ENCODE data around the gene SLC12A4.
"Not testable (repeated sequence)": the region's sequence is repeated elsewhere in the genome, so short reads cannot be mapped to it uniquely, and the experiment has no call there.

The SLC12A4 gene

GRCh38 chr16:67968400-67969253 is at the start of gene SLC12A4:
Gene SLC12A4 (minus strand): TSS chr16:67968637. CDS start chr16:67968553, 84 bp downstream.
- DNase-seq (ENCODE audit: low spot score), result peak; percentile 62

DNA sequence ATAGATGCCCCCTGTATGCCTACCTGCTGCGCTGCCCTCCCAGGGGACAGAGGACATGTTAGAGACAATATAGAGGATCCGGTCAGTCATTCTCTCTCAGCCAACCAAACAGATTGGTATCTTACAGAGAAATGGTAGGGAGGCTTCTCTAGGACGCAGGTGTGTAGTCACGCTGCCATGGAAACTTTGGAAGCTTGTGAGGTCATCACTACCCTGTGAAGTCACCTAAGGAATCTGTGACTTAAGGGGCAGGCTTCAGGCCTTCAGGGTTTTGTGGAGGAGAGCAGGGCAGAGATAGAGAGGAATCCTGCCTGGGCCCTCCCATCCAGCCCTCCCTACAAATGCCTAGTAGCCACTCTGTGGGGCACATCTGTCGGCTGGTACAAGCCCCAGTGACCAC is 47.2 kb upstream of the SLC12A4 start, which contains the start of gene DPEP2NB:
TSS of gene DPEP2NB (minus strand) at position 231 of the 400 bp plus-strand sequence. CDS start at position 90, 141 bp downstream.
- no peak for DNase-seq (ENCODE audit: low spot score)

GRCh38 chr16:68013440-68013839 is 45.0 kb upstream of the SLC12A4 start:
- DNase-seq (ENCODE audit: low spot score), result no peak

DNA sequence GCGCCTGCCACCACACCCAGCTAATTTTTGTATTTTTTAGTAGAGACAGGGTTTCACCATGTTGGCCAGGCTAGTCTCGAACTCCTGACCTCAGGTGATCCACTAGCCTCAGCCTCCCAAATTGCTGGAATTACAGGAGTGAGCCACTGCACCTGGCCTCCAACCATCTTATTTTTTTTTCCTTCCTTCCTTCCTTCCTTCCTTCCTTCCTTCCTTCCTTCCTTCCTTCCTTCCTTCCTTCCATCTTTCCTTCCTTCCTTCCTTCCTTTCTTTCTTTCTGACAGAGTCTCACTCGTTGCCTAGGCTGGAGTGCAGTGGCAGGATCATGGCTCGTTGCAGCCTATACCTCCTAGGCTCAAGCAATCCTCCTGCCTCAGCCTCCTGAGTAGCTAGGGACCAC is 41.4 kb upstream of the SLC12A4 start:
- DNase-seq (ENCODE audit: low spot score), result not testable (repeated sequence)

GRCh38 chr16:68009157-68009735 is 40.8 kb upstream of the SLC12A4 start:
- DNase-seq (ENCODE audit: low spot score), result no peak

DNA sequence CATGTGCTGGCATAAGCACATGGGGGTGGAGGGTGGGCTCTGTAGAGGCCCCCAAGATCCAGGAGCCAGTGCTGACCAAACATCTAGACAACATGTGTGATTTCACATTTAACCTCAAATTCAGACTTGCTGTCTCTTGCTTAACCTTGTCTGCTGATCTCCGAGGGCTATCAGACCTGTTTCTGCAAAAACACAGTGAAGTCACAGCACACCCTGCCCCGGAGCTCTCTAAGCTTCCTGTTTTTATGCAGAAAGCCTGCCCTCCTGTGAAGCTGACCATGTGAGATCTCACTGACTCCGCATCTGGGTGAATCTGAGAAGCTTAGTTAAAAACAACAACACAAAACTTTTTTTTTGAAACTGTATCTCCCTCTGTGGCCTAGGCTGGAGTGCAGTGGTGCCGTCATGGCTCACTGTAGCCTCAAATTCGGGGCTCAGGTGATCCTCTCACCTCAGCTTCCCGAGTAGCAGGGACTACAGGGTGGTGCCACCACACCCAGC is 37.4 kb upstream of the SLC12A4 start:
- no peak for DNase-seq (ENCODE audit: low spot score)

DNA sequence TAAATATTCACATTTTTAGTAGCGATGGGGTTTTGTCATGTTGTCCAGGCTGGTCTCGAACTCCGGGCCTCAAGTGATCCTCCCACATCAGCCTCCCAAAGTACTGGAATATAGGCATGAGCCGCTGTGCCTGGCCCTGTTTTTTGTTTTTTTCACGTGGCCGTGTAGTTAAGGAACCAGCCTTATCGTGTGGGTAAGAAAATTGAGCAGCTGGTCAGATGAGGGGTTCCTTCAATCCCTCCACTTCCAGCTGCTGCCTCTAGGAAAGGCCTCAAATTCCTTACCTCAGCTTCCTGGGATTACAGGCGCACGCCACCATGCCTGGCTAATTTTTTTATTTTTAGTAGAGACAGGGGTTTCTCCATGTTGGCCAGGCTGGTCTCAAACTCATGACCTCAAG is 36.8 kb upstream of the SLC12A4 start:
- no peak for DNase-seq (ENCODE audit: low spot score)

- DNase-seq (ENCODE audit: low spot score), result no peak
Observed at GRCh38 chr16:68003031-68003430, 34.6 kb upstream of the SLC12A4 start.

DNA sequence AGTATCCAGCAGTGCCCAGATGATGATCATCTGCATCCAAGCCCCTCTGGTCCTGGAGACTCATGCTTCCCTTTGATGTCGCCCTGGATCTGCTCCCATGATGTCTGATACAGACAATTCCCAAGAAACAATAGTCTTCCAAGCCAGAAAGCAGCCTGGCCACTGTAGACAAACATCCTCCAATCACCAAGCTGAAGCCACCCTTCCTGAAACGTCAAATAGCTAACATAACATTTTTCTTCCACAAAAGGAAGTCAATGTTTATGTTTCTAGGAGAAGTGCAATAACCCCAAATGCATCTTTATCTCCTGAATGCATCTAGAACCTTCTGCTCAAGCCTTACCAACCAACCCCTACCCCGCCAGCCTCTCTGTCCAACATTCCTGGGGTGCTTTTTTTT is 32.0 kb upstream of the SLC12A4 start:
- DNase-seq (ENCODE audit: low spot score), result no peak

DNA sequence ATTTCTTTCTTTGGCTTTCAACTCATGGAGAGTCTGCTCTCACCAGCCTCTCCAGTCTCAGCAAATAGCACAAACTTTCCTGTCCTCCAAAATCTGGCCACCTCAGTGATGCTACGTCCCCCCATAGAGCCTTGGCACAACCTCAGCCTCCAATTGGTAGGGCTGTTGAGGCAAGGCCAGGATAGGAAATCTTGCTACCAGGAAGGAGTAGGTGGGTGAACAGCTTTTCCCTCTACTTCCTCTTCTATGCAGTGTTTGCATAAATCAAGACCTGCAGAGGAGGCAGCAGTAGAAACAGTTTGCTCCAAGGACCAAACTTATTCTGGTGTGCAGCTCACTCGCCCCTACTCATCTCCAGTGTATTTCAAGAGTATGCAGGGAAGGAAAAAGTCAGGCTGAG is 31.5 kb upstream of the SLC12A4 start:
- no peak for DNase-seq (ENCODE audit: low spot score)

- not testable (repeated sequence) for DNase-seq (ENCODE audit: low spot score)
Observed at GRCh38 chr16:67998779-67999688, 30.6 kb upstream of the SLC12A4 start, which contains the start of gene DPEP2. Gene DPEP2 (minus strand): TSS chr16:67999484. CDS start chr16:67993212, 6,272 bp downstream.

- not testable (repeated sequence) for DNase-seq (ENCODE audit: low spot score)
Observed at GRCh38 chr16:67998231-67998778, 29.9 kb upstream of the SLC12A4 start.

DNA sequence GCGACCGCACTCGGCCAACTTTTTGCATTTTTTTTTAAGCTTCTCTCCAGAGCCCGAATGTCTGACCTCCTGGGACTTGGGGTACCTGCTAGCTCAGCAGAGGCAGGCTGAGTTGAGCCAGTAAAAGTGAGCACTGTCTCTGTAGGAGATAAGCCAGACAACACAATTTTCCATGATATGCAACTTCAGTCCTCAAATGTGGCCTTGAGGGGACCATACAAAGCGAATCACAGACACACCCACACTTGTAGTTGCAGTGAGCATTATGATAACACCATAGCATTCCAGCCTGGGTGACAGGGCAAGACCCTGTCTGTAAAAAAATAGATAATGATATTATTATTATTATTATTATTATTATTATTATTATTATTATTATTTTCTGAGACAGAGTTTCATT is 28.2 kb upstream of the SLC12A4 start:
- DNase-seq (ENCODE audit: low spot score), result no peak

DNA sequence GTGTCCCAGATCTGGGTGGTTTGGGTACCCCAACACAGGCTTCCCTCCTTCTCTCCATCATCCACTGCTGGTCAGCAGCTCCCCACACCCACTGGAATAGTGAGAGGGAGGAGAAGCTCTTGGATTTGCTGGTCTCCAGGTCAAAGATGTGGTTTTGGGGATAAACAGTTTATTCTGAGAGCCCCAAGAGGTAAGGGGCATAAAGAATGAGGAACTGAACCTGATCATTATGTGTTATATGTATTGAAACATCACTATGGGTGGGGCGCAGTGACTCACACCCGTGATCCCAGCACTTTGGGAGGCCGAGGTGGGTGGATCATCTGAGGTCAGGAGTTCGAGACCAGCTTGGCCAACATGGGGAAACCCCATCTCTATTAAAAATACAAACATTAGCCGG is 27.0 kb upstream of the SLC12A4 start:
- no peak for DNase-seq (ENCODE audit: low spot score)

DNA sequence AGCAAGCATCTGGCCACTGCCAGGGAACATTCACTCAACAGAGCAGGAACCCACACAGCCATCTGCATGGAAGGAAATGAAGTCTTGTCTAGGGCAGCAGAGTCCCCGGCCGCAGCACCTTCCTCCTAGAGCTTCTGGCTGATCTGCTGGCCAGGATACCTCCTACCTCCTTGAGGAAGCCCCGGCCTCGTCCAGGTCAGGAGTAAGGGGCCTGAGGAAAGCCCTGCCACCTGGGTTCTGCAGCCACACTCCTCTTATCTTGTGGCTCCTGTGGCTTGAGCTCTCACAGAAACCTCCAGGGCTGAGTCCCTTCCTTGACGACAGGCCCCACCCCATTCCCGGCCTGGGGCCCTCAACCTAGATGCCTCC is 25.6 kb upstream of the SLC12A4 start:
- not testable (repeated sequence) for DNase-seq (ENCODE audit: low spot score)

DNA sequence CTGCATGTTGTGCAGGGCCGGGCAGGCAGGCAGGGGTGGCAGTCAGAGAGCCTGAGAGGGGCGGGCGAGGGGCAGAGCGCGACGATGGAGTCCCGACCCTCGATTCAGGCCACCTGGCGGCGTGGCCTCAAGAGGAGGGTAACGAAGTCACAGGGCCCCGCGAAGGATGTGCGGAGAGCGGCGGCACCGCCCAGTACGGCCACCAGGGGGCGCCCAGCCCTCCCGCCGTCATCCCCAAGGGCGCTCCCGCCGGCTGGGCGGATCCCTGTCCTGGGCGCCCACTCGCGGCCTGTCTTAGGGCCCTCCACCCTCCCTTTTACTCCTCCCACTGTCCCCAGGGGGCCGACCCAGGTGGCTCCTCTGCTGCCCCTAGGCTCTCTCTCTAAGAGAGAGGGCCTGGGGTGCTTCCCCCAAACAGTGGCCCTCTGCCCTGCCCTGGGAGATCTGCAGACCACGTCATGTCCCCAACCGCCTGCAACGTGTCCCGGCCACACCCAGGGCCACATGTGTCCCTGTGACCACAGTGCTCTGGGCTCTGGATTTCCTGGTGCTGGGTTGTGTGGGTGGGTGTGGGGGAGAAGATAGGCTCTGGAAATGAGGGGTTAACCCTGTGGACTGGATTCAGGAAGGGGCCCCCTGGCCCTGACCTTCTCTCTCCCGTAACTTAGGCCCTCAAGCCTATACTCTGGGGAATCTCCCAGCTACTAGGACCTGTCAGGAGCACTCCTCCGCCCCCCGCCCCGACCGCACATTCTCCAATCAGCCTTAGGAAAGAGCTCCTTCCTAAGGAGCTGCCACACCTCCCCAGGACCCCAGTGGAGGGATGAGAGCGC is 25.0 kb upstream of the SLC12A4 start:
- peak; percentile 83 for DNase-seq (ENCODE audit: low spot score)

GRCh38 chr16:67992661-67993206 is 24.3 kb upstream of the SLC12A4 start:
- DNase-seq (ENCODE audit: low spot score), result no peak

DNA sequence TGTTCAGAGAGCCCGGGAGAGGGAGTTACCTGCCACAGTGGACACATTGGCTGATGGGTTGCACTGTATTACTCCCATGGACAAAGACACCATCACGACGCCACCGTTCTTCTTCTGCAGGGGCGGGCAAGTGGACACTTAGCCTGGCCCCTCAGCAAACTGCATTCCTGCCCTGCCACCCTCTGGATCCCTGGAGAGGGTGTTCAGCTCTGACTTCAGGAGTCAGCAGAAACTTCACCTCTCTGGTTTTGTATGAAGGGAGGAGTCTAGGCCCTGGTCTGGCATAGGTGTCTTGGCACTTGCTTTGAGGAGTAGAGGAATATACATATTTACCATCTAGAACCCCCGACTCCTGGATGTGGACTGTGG is 21.6 kb upstream of the SLC12A4 start:
- no peak for DNase-seq (ENCODE audit: low spot score)

- DNase-seq (ENCODE audit: low spot score), result no peak
Observed at GRCh38 chr16:67989322-67990017, 21.0 kb upstream of the SLC12A4 start.

GRCh38 chr16:67988675-67989074 is 20.2 kb upstream of the SLC12A4 start:
- DNase-seq (ENCODE audit: low spot score), result no peak
